Liver (tissue), 9 donors: ENCODE results near the gene USH2A. TPM values are rescaled to one million over a fixed set of nuclear protein-coding genes. Genes with fewer than 3 reads are reported as not detected.

ENCODE experiments used
- DNase-seq: peaks from one replicate; pipeline ENCODE4 v3.0.0-alpha.2; 2017; ENCODE audit warnings: low spot score
- H3K27ac ChIP-seq, 2 donors: one replicate each; pipeline ENCODE4 v1.7.0; 2013; ENCODE audit warnings: inconsistent platforms in 2 of 2, low read length in 2 of 2, control low read depth in 1 of 2, low read depth in 1 of 2, mild to moderate bottlenecking in 1 of 2
- H3K27me3 ChIP-seq, 4 donors: one replicate each; pipeline versions ENCODE4 v1.6.1 to v1.7.0; 2013; ENCODE audit warnings: low read length in 3 of 4, inconsistent platforms in 1 of 4, mild to moderate bottlenecking in 1 of 4, moderate library complexity in 1 of 4; ENCODE audit not compliant: control insufficient read depth in 4 of 4, insufficient read depth in 4 of 4
- H3K36me3 ChIP-seq, 4 donors: one replicate each; pipeline versions ENCODE4 v1.6.1 to v1.7.0; 2013; ENCODE audit warnings: low read length in 3 of 4, mild to moderate bottlenecking in 3 of 4, low read depth in 1 of 4, moderate library complexity in 1 of 4; ENCODE audit not compliant: control insufficient read depth in 4 of 4, insufficient read depth in 3 of 4
- H3K4me1 ChIP-seq, 4 donors: one replicate each; pipeline versions ENCODE4 v1.6.1 to v1.7.0; 2013; ENCODE audit warnings: low read length in 3 of 4, mild to moderate bottlenecking in 3 of 4, moderate library complexity in 1 of 4; ENCODE audit not compliant: control insufficient read depth in 4 of 4, insufficient read depth in 4 of 4
- H3K4me3 ChIP-seq, 3 donors: one replicate each; pipeline versions ENCODE4 v1.6.1 to v1.7.0; 2013; ENCODE audit warnings: low read length in 3 of 3, control low read depth in 1 of 3, low read depth in 1 of 3, mild to moderate bottlenecking in 1 of 3
- H3K9ac ChIP-seq, 2 donors: one replicate each; pipeline ENCODE4 v1.7.0; 2013; ENCODE audit warnings: low read length in 2 of 2, mild to moderate bottlenecking in 2 of 2, moderate library complexity in 2 of 2, control low read depth in 1 of 2, low read depth in 1 of 2
- H3K9me3 ChIP-seq, 4 donors: one replicate each; pipeline versions ENCODE4 v1.6.1 to v1.7.0; 2013; ENCODE audit warnings: low read length in 3 of 4; ENCODE audit not compliant: control insufficient read depth in 4 of 4
- EGR1 ChIP-seq, 2 donors: IDR thresholded peaks; 2 replicates each; pipeline ENCODE4 v1.6.1; 2016 to 2018; ENCODE audit warnings: antibody characterized with exemption in 2 of 2, low read depth in 2 of 2
- FOXA1 ChIP-seq: IDR thresholded peaks from 2 replicates; pipeline ENCODE4 v1.6.1; 2016; ENCODE audit warnings: antibody characterized with exemption
- FOXA2 ChIP-seq: IDR thresholded peaks from 2 replicates; pipeline ENCODE4 v1.6.1; 2016; ENCODE audit warnings: antibody characterized with exemption
- GABPA ChIP-seq, 2 donors: IDR thresholded peaks in 1 of 2; conservative IDR thresholded peaks in 1 of 2; 2 replicates each; pipeline ENCODE4 v1.6.1; 2016; ENCODE audit warnings: antibody characterized with exemption in 2 of 2, mild to moderate bottlenecking in 1 of 2, moderate library complexity in 1 of 2
- HNF4A ChIP-seq, 2 donors: conservative IDR thresholded peaks; 2 replicates each; pipeline ENCODE4 v1.6.1; 2016; ENCODE audit warnings: antibody characterized with exemption in 2 of 2, mild to moderate bottlenecking in 2 of 2
- HNF4G ChIP-seq: IDR thresholded peaks from 2 replicates; pipeline ENCODE4 v1.6.1; 2016; ENCODE audit warnings: antibody characterized with exemption
- JUND ChIP-seq, 2 donors: IDR thresholded peaks; 2 replicates each; pipeline ENCODE4 v1.6.1; 2016; ENCODE audit warnings: antibody characterized with exemption in 2 of 2
- NR2F2 ChIP-seq: IDR thresholded peaks from 2 replicates; pipeline ENCODE4 v1.6.1; 2016; ENCODE audit warnings: antibody characterized with exemption
- RAD21 ChIP-seq, 2 donors: IDR thresholded peaks; 2 replicates each; pipeline ENCODE4 v1.6.1; 2016; ENCODE audit warnings: antibody characterized with exemption in 2 of 2, mild to moderate bottlenecking in 2 of 2
- REST ChIP-seq: IDR thresholded peaks from 2 replicates; pipeline ENCODE4 v1.6.1; 2016; ENCODE audit warnings: antibody characterized with exemption, mild to moderate bottlenecking
- RXRA ChIP-seq, 2 donors: IDR thresholded peaks; 2 replicates each; pipeline ENCODE4 v1.6.1; 2017 to 2018; ENCODE audit warnings: antibody characterized with exemption in 2 of 2, mild to moderate bottlenecking in 1 of 2
- YY1 ChIP-seq: IDR thresholded peaks from 2 replicates; pipeline ENCODE4 v1.6.1; 2016; ENCODE audit warnings: antibody characterized with exemption, mild to moderate bottlenecking
- WGBS: extraction: QIAGEN DNeasy Blood & Tissue Kit; methylation state at CpG from one replicate; pipeline ENCODE4 v1.1.7; 2013; 5-methylcytosine and 5-hydroxymethylcytosine counted together
- polyA plus RNA-seq, 2 donors: library from polyadenylated mRNA; stranded (reverse) in 1 of 2; unstranded in 1 of 2; fragments of 200-250 nt in 1 of 2; fragments of >200 nt in 1 of 2; fragmentation: Nextera tagmentation in 1 of 2; extraction: Ambion mirVana in 1 of 2; gene quantifications; one replicate each; pipeline versions ENCODE4 v1.2.1 to v1.2.3, GENCODE V29; 2013 to 2015
- total RNA-seq, 2 donors: library from RNA; depleted of rRNA; stranded (reverse); fragments of >200 nt; gene quantifications; one replicate each; pipeline ENCODE4 v1.2.3, GENCODE V29; 2014
- TF ChIP-seq, protein P1 (sequence below): IDR thresholded peaks from 2 replicates; pipeline ENCODE4 v1.6.1; 2016; ENCODE audit warnings: antibody characterized with exemption
- TF ChIP-seq, protein P2 (sequence below): fragments of 150-350 bp; IDR thresholded peaks from 2 replicates; pipeline ENCODE4 v1.5.1; 2017; ENCODE audit warnings: improper control_type of control experiment, low read depth, low read length; ENCODE audit not compliant: missing input control
- donor health status: healthy.
- donor health status: healthy.
- donor health status: healthy.
- donor health status: healthy.
- donor health status: healthy.

Gene USH2A
- total and polyA plus RNA-seq, 4 donors = 0.14 to 1.0 (median 0.31) TPM

- TF ChIP-seq REST = no peak
- TF ChIP-seq FOXA2 = no peak
- TF ChIP-seq GABPA (IDR thresholded peaks at IDR 0.05 in 1 of 2, conservative IDR thresholded peaks at IDR 0.05 in 1 of 2) = no peak
- no peak for TF ChIP-seq JUND (IDR thresholded peaks at IDR 0.05)
- no peak for TF ChIP-seq EGR1 (IDR thresholded peaks at IDR 0.05; ENCODE audit: low read depth in 2 of 2)
- TF ChIP-seq FOXA1 = no peak
- no peak for TF ChIP-seq HNF4A (conservative IDR thresholded peaks at IDR 0.05)
- TF ChIP-seq RAD21 (IDR thresholded peaks at IDR 0.05) = no peak
- TF ChIP-seq HNF4G = no peak
- TF ChIP-seq, protein P1, sequence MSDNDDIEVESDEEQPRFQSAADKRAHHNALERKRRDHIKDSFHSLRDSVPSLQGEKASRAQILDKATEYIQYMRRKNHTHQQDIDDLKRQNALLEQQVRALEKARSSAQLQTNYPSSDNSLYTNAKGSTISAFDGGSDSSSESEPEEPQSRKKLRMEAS = no peak
Observed at GRCh38 chr1:216123446-216124191, 299.6 kb downstream of the USH2A start (continued).

- DNase-seq = no peak
- H3K9ac ChIP-seq = no peak overlapping the region
- no peaks in the 10 kb centered on the region for H3K9me3 ChIP-seq
- no peak overlapping the region for H3K4me3 ChIP-seq
- WGBS = 40% methylated on average over 2 of the region's 2 CpGs
- TF ChIP-seq RXRA (IDR thresholded peaks at IDR 0.05) (no peak), RAD21 (IDR thresholded peaks at IDR 0.05) (peak; percentile 74 to 83)
- TF ChIP-seq, protein P2, sequence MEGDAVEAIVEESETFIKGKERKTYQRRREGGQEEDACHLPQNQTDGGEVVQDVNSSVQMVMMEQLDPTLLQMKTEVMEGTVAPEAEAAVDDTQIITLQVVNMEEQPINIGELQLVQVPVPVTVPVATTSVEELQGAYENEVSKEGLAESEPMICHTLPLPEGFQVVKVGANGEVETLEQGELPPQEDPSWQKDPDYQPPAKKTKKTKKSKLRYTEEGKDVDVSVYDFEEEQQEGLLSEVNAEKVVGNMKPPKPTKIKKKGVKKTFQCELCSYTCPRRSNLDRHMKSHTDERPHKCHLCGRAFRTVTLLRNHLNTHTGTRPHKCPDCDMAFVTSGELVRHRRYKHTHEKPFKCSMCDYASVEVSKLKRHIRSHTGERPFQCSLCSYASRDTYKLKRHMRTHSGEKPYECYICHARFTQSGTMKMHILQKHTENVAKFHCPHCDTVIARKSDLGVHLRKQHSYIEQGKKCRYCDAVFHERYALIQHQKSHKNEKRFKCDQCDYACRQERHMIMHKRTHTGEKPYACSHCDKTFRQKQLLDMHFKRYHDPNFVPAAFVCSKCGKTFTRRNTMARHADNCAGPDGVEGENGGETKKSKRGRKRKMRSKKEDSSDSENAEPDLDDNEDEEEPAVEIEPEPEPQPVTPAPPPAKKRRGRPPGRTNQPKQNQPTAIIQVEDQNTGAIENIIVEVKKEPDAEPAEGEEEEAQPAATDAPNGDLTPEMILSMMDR = peak; percentile 52
- H3K27me3 ChIP-seq = peaks cover 0 to 7% (median 0%) of the 10 kb centered on the region in 4 donors
- no peaks in the 10 kb centered on the region for H3K4me1 ChIP-seq
- no peak overlapping the region for H3K27ac ChIP-seq
- H3K36me3 ChIP-seq = no peaks in the 10 kb centered on the region
Observed at GRCh38 chr1:216119600-216119999, 303.6 kb downstream of the USH2A start.

- no peaks in the 10 kb centered on the region for H3K36me3 ChIP-seq
- DNase-seq = no peak
- H3K4me3 ChIP-seq = no peak overlapping the region
- peaks cover 0 to 7% (median 0%) of the 10 kb centered on the region in 4 donors for H3K27me3 ChIP-seq
- H3K9me3 ChIP-seq = no peaks in the 10 kb centered on the region
- TF ChIP-seq RAD21 (IDR thresholded peaks at IDR 0.05) (no peak), NR2F2 (no peak), YY1 (no peak)
- no peak overlapping the region for H3K9ac ChIP-seq
- no peaks in the 10 kb centered on the region for H3K4me1 ChIP-seq
- H3K27ac ChIP-seq = no peak overlapping the region
Observed at GRCh38 chr1:216114180-216114579, 309.1 kb downstream of the USH2A start.
